ENCODE data around the gene RAPGEF1.

The RAPGEF1 gene

GRCh38 chr9:131534721-131535237 is 205.1 kb downstream of the RAPGEF1 start:
- Histone ChIP-seq H3K36me3 (ENCODE audit: control insufficient read depth in 2 of 2, insufficient read depth in 1 of 2, low read length in 2 of 2) (peaks cover 0 to 7% of the 10 kb centered on the region in 2 experiments; a peak in 1 of 3 replicates), H3K4me3 (ENCODE audit: low read depth, low read length) (no peak overlapping the region), H3K4me1 (ENCODE audit: control insufficient read depth, insufficient read depth, low read length) (0 out of 2 replicates have a peak, but pooled peaks cover 2% of the 10 kb centered on the region), H3K9me3 (ENCODE audit: control insufficient read depth, insufficient read depth, low read depth, low read length) (no peaks in the 10 kb centered on the region), H3K27ac (ENCODE audit: extremely low read depth, low read depth, low read length) (no peak overlapping the region)
- CTCF ChIA-PET = interaction anchor here (0.6 kb wide), 1 partner anchor 486 kb away, joined by 3 read pairs; no protein-coding TSS in a partner anchor
- POLR2A ChIA-PET = no interaction called here
- peak; percentile 93 for TF ChIP-seq FEZF1 (tag by site-specific recombination; IDR thresholded peaks at IDR 0.05)
- TF ChIP-seq ZIC2 (tag by site-specific recombination; IDR thresholded peaks at IDR 0.05) = peak; percentile 92
- TF ChIP-seq ATF2 (tag by site-specific recombination; IDR thresholded peaks at IDR 0.05; ENCODE audit: low read depth) = no peak
- peak; percentile 35 for TF ChIP-seq ZNF341 (tag by site-specific recombination; IDR thresholded peaks at IDR 0.05; ENCODE audit: low read depth)
- TF ChIP-seq ZNF660 (tag by site-specific recombination; IDR thresholded peaks at IDR 0.05) = peak; percentile 69; the same call in 1 of the 2 replicates
- no peak for TF ChIP-seq ZNF239 (tag by site-specific recombination; IDR thresholded peaks at IDR 0.05)
- 0 out of 2 replicates have a peak, but pooled peaks have one; percentile 10 for TF ChIP-seq YY1 (tag by site-specific recombination; IDR thresholded peaks at IDR 0.05)
- TF ChIP-seq ZBTB20 (tag by site-specific recombination; IDR thresholded peaks at IDR 0.05) = 0 out of 2 replicates have a peak, but pooled peaks have one; percentile 22
- TF ChIP-seq GLIS1 (tag by site-specific recombination; IDR thresholded peaks at IDR 0.05) = peak; percentile 19; the same call in 1 of the 2 replicates

- no peaks in the 10 kb centered on the region for H3K9me3 ChIP-seq (ENCODE audit: control insufficient read depth, insufficient read depth, low read depth, low read length)
- ChIA-PET CTCF (interaction anchor here (1.3 kb wide), 1 partner anchor 209 kb away, joined by 3 read pairs; no protein-coding TSS in a partner anchor), POLR2A (interaction anchor here (0.6 to 1.3 kb wide), 2 partner anchors 12 to 15 kb away, joined by 3 to 7 read pairs; no protein-coding TSS in a partner anchor)
- peak within 1 kb of the TSS; percentile 89 for H3K4me3 ChIP-seq (ENCODE audit: low read depth, low read length)
- peak within 1 kb of the TSS; percentile 88 for H3K27ac ChIP-seq (ENCODE audit: extremely low read depth, low read depth, low read length)
- H3K36me3 ChIP-seq (ENCODE audit: control insufficient read depth in 2 of 2, insufficient read depth in 1 of 2, low read length in 2 of 2) = peaks cover 12 to 42% of the 10 kb centered on the region in 2 experiments; a peak in 2 of 3 replicates
- H3K4me1 ChIP-seq (ENCODE audit: control insufficient read depth, insufficient read depth, low read length) = 0 out of 2 replicates have a peak, but pooled peaks cover 2% of the 10 kb centered on the region
- no peak for TF ChIP-seq ZNF362 (tag by site-specific recombination; IDR thresholded peaks at IDR 0.05)
- TF ChIP-seq ZNF600 (tag by site-specific recombination; IDR thresholded peaks at IDR 0.05) = peak; percentile 61; the same call in 1 of the 2 replicates
- peak; percentile 55; the same call in 1 of the 2 replicates for TF ChIP-seq ZBTB8A (tag by site-specific recombination; IDR thresholded peaks at IDR 0.05)
- TF ChIP-seq ZNF830 (tag by site-specific recombination; IDR thresholded peaks at IDR 0.05; ENCODE audit: low read depth) = no peak
- TF ChIP-seq BCL11B (tag by site-specific recombination; IDR thresholded peaks at IDR 0.05; ENCODE audit: low read depth) = no peak
- TF ChIP-seq ZNF335 (tag by site-specific recombination; conservative IDR thresholded peaks at IDR 0.05) = peak; percentile 60
- TF ChIP-seq ZXDB (tag by site-specific recombination; IDR thresholded peaks at IDR 0.05) = peak; percentile 49; the same call in 1 of the 2 replicates
- no peak for TF ChIP-seq ZNF26 (tag by site-specific recombination; IDR thresholded peaks at IDR 0.05)
- TF ChIP-seq ZNF670 (tag by site-specific recombination; IDR thresholded peaks at IDR 0.05; ENCODE audit: low read depth) = no peak
- no peak for TF ChIP-seq ZNF473 (tag by site-specific recombination; IDR thresholded peaks at IDR 0.05)
- no peak for TF ChIP-seq ATF2 (tag by site-specific recombination; IDR thresholded peaks at IDR 0.05; ENCODE audit: low read depth)
- TF ChIP-seq FEZF1 (tag by site-specific recombination; IDR thresholded peaks at IDR 0.05) = no peak
- no peak for TF ChIP-seq ZNF785 (tag by site-specific recombination; IDR thresholded peaks at IDR 0.05)
- 0 out of 2 replicates have a peak, but pooled peaks have one; percentile 70 for TF ChIP-seq HOXC10 (CRISPR knock-in tag; IDR thresholded peaks at IDR 0.05)
- TF ChIP-seq ZNF76 (tag by site-specific recombination; IDR thresholded peaks at IDR 0.05; ENCODE audit: borderline replicate concordance, low read depth) = peak; percentile 93
- TF ChIP-seq ZNF610 (tag by site-specific recombination; IDR thresholded peaks at IDR 0.05; ENCODE audit: borderline replicate concordance) = 0 out of 2 replicates have a peak, but pooled peaks have one; percentile 34
- TF ChIP-seq ZIC2 (tag by site-specific recombination; IDR thresholded peaks at IDR 0.05) = peak; percentile 69
- no peak for TF ChIP-seq IKZF3 (tag by site-specific recombination; IDR thresholded peaks at IDR 0.05)
- no peak for TF ChIP-seq ZNF155 (tag by site-specific recombination; IDR thresholded peaks at IDR 0.05)
Measured at GRCh38 chr9:131530920-131531832, 208.7 kb downstream of the RAPGEF1 start, which contains the start of gene UCK1. UCK1 (minus strand) TSS chr9:131531263; CDS start chr9:131531174, 89 bp downstream.
